Common myeloid progenitor, CD34-positive (primary cell): ENCODE data around the gene BNIP5.

Source experiments
- CTCF ChIA-PET: fragments of 350-600 bp; sonication (Branson Sonifier 250); formaldehyde crosslinking; loops from one replicate; lab custom pipeline; 2021; ENCODE audit warnings: antibody characterized with exemption; lab: Charles Lee
- POLR2A ChIA-PET: fragments of 350-600 bp; sonication (Branson Sonifier 250); formaldehyde crosslinking; loops from one replicate; lab custom pipeline; 2021; ENCODE audit warnings: antibody characterized with exemption; lab: Charles Lee
- DNase-seq, 3 donors: peaks; one replicate each; pipeline versions ENCODE4 v3.0.0 to v3.0.0-alpha.2; 2013
- H3K27ac ChIP-seq, 2 experiments: 1 replicate in 1 of 2; 2 replicates in 1 of 2; pipeline ENCODE4 v1.7.0; 2013; ENCODE audit warnings: inconsistent platforms in 2 of 2, low read length in 2 of 2, mild to moderate bottlenecking in 2 of 2, low read depth in 1 of 2, moderate library complexity in 1 of 2; ENCODE audit not compliant: severe bottlenecking in 2 of 2, insufficient read depth in 1 of 2, poor library complexity in 1 of 2
- H3K27me3 ChIP-seq, 5 experiments: replicated peaks in 2 of 5; 1 replicate in 3 of 5; 2 replicates in 2 of 5; pipeline versions ENCODE4 v1.6.1 to v1.7.0; 2013; ENCODE audit warnings: low read length in 4 of 5, mild to moderate bottlenecking in 2 of 5, moderate library complexity in 2 of 5, inconsistent platforms in 1 of 5; ENCODE audit not compliant: insufficient read depth in 5 of 5, control insufficient read depth in 4 of 5
- H3K36me3 ChIP-seq, 4 experiments: 1 replicate in 2 of 4; 2 replicates in 2 of 4; pipeline versions ENCODE4 v1.6.1 to v1.7.0; 2013; ENCODE audit warnings: low read length in 3 of 4, control low read depth in 1 of 4, mild to moderate bottlenecking in 1 of 4; ENCODE audit not compliant: control insufficient read depth in 4 of 4, insufficient read depth in 4 of 4
- H3K4me1 ChIP-seq, 4 experiments: 1 replicate in 3 of 4; 2 replicates in 1 of 4; pipeline versions ENCODE4 v1.6.1 to v1.7.1; 2013; ENCODE audit warnings: low read length in 3 of 4, mild to moderate bottlenecking in 3 of 4, control low read depth in 1 of 4, inconsistent platforms in 1 of 4, moderate library complexity in 1 of 4; ENCODE audit not compliant: control insufficient read depth in 4 of 4, insufficient read depth in 4 of 4; ENCODE audit errors: control extremely low read depth in 1 of 4
- H3K4me3 ChIP-seq, 7 experiments: 1 replicate in 4 of 7; 2 replicates in 3 of 7; pipeline versions ENCODE4 v1.5.1 to v1.7.0; 2013; ENCODE audit warnings: mild to moderate bottlenecking in 7 of 7, low read length in 6 of 7, moderate library complexity in 6 of 7, inconsistent platforms in 2 of 7, low read depth in 2 of 7, control low read depth in 1 of 7; ENCODE audit not compliant: insufficient read depth in 4 of 7, control insufficient read depth in 1 of 7; ENCODE audit errors: extremely low read depth in 1 of 7
- H3K9me3 ChIP-seq, 5 experiments: 1 replicate in 4 of 5; 2 replicates in 1 of 5; pipeline versions ENCODE4 v1.6.1 to v1.7.1; 2013; ENCODE audit warnings: low read length in 4 of 5, mild to moderate bottlenecking in 2 of 5, inconsistent platforms in 1 of 5, low read depth in 1 of 5, moderate library complexity in 1 of 5; ENCODE audit not compliant: control insufficient read depth in 4 of 5, insufficient read depth in 2 of 5; ENCODE audit errors: control extremely low read depth in 1 of 5
- WGBS: methylation state at CpG from one replicate; pipeline ENCODE4 v1.1.5; 2013; ENCODE audit not compliant: insufficient coverage; 5-methylcytosine and 5-hydroxymethylcytosine counted together

The BNIP5 gene

DNA sequence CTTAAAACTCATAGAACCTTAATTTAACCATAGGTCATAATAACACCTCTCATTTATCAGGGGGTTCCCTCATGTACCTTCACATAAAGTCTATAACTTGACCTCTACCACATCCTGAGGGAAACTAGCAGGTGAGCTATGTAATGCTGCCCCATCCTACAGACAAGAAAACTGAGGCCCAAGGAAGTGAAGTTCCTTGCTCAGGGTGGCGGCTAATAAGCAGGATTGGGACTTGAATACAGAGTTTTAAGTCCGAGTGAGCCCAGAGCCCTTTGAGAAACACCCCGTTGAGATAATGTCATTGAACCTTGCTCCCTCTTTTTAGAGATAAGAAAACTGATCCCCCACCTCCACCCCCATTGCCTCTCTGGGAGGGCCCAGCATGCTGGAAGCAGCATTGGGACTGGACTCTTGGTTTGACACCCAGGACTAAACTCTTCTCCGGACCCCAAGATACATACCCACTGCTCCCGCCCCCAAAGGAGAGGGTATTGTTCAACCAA, 429 bp downstream of the BNIP5 start:
- 96% methylated on average over 5 of the region's 5 CpGs for WGBS
- no peak for DNase-seq
- H3K36me3 ChIP-seq: no peaks in the 10 kb centered on the region
- peaks cover 0 to 5% (median 1%) of the 10 kb centered on the region in 4 experiments for H3K4me1 ChIP-seq
- POLR2A ChIA-PET: no interaction called here
- H3K27me3 ChIP-seq: peaks cover 0 to 22% (median 19%) of the 10 kb centered on the region in 5 experiments
- CTCF ChIA-PET: interaction anchor here (0.8 to 0.9 kb wide), 3 partner anchors 11 to 36 kb away, joined by 3 read pairs; no protein-coding TSS in a partner anchor
- no peaks in the 10 kb centered on the region for H3K9me3 ChIP-seq
- no peak overlapping the region for H3K27ac ChIP-seq
- H3K4me3 ChIP-seq: no peak overlapping the region

- WGBS: 97% methylated on average over 11 of the region's 14 CpGs
- no peaks in the 10 kb centered on the region for H3K9me3 ChIP-seq
- no peaks in the 10 kb centered on the region for H3K36me3 ChIP-seq
- H3K27ac ChIP-seq: no peak overlapping the region
- ChIA-PET CTCF (interaction anchor here (0.7 to 0.9 kb wide), 2 partner anchors 11 kb away, joined by 3 read pairs; no protein-coding TSS in a partner anchor), POLR2A (no interaction called here)
- peaks cover 0 to 3% (median 1%) of the 10 kb centered on the region in 4 experiments for H3K4me1 ChIP-seq
- peaks cover 0 to 21% (median 19%) of the 10 kb centered on the region in 5 experiments for H3K27me3 ChIP-seq
- no peak overlapping the region for H3K4me3 ChIP-seq
- no peak for DNase-seq
Observed at GRCh38 chr6:36335465-36336207, 1.1 kb downstream of the BNIP5 start.

GRCh38 chr6:36334832-36335459, 1.7 kb downstream of the BNIP5 start:
- peaks cover 0 to 3% (median under 1%) of the 10 kb centered on the region in 4 experiments for H3K4me1 ChIP-seq
- H3K27me3 ChIP-seq: peaks cover 0 to 17% (median 13%) of the 10 kb centered on the region in 5 experiments
- CTCF ChIA-PET: interaction anchor here (0.7 to 2.3 kb wide), 2 partner anchors 9 to 10 kb away, joined by 3 to 5 read pairs; no protein-coding TSS in a partner anchor
- POLR2A ChIA-PET: no interaction called here
- 93% methylated on average over 13 of the region's 14 CpGs for WGBS
- no peak for DNase-seq
- no peak overlapping the region for H3K27ac ChIP-seq
- H3K4me3 ChIP-seq: no peak overlapping the region
- H3K9me3 ChIP-seq: no peaks in the 10 kb centered on the region
- H3K36me3 ChIP-seq: no peaks in the 10 kb centered on the region

DNA sequence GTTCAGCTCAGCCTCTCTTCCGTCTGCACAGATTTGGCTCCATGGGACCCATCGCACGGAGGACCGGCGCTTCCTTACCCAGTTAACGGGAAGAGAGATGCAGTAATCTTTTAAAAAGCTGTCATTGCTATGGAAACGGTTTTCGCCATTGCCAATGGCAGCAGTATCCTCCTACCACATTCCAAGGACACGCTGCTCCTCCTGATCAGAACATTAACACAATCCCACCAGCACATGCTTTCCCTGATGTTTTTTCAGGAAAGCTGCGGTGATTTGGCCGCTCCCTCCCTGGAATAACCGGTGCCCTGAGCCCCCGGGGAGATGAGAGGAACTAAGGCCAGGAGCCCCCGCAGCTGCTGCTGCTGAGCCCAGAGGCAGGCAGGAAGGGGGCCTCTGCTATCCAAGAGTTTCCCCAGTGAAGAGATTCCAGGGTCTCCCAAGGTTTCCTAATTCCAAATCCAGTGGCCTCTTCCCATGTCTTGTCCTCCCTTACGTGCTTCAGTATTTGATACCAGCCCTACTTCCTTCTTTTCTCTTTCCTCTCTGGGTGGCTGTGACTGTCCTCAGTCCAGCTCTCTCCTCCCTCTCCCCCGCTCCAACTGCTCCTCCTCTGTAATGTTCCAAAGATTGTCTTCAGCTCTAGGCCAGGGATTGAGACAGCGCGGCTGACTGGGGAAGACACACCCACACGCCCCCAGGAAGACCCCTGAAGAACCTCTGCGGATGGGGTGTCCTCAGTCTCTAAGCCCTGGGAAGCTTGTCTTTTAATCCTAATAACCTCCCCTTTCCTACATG, 2.6 kb downstream of the BNIP5 start:
- Histone ChIP-seq H3K36me3 (no peaks in the 10 kb centered on the region), H3K27me3 (peaks cover 0 to 14% (median 10%) of the 10 kb centered on the region in 5 experiments), H3K9me3 (no peaks in the 10 kb centered on the region), H3K4me1 (peaks cover 0 to 3% (median under 1%) of the 10 kb centered on the region in 4 experiments), H3K27ac (no peak overlapping the region), H3K4me3 (no peak overlapping the region)
- ChIA-PET CTCF (interaction anchor here (0.9 to 2.3 kb wide), 3 partner anchors 10 to 30 kb away, joined by 4 to 5 read pairs (median 5); no protein-coding TSS in a partner anchor), POLR2A (no interaction called here)
- 50% methylated on average over 14 of the region's 20 CpGs for WGBS
- no peak for DNase-seq

- WGBS: 86% methylated on average over 1 of the region's 8 CpGs
- DNase-seq: no peak
- CTCF ChIA-PET: interaction anchor here (0.9 to 2.3 kb wide), 4 partner anchors 10 to 30 kb away, joined by 3 to 5 read pairs (median 4); no protein-coding TSS in a partner anchor
- Histone ChIP-seq H3K4me3 (no peak overlapping the region), H3K36me3 (no peaks in the 10 kb centered on the region), H3K4me1 (peaks cover 0 to 3% (median under 1%) of the 10 kb centered on the region in 4 experiments), H3K27ac (no peak overlapping the region), H3K9me3 (no peaks in the 10 kb centered on the region), H3K27me3 (peaks cover 0 to 14% (median 10%) of the 10 kb centered on the region in 5 experiments)
- POLR2A ChIA-PET: no interaction called here
Observed at GRCh38 chr6:36333171-36333895, 3.4 kb downstream of the BNIP5 start.

DNA sequence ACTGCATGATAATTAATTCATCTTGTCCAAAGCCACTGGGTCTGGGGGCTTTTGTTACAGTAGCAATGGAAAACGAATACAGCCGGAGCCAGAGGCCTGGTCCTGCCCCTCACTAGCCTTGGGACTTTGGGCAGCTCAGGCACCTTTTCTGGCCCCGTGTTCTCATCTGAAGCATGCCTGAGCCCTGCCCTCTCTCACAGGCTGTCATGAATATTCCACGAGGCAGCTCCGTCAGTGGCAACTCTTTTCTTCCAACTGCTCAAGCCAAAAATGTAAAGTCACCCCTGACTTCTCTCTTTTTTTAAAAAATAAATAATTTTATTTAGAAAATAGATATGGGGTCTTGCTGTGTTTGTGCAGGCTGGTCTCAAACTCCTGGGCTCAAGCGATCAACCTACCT, 5.3 kb downstream of the BNIP5 start:
- Histone ChIP-seq H3K36me3 (no peaks in the 10 kb centered on the region), H3K4me1 (peaks cover 0 to 7% (median 2%) of the 10 kb centered on the region in 4 experiments), H3K4me3 (no peak overlapping the region), H3K9me3 (no peaks in the 10 kb centered on the region), H3K27me3 (peaks cover 0 to 15% (median 10%) of the 10 kb centered on the region in 5 experiments), H3K27ac (no peak overlapping the region)
- WGBS: 100% methylated on average over 4 of the region's 6 CpGs
- no peak for DNase-seq
- ChIA-PET CTCF (interaction anchor here (1.2 to 1.7 kb wide), 2 partner anchors 21 to 25 kb away, joined by 3 to 4 read pairs; no protein-coding TSS in a partner anchor), POLR2A (no interaction called here)
